Suprapubic skin (tissue), 3 donors: ENCODE measurements around the gene SHMT2.

ENCODE experiments used
- POLR2A ChIP-seq, 2 donors: fragments of 450-650 bp; IDR thresholded peaks; one replicate each; pipeline ENCODE4 v1.6.1; 2017; ENCODE audit warnings: antibody characterized with exemption in 2 of 2, mild to moderate bottlenecking in 2 of 2, moderate library complexity in 2 of 2
- TF ChIP-seq, protein P1 (sequence below), 2 donors: fragments of 200-600 bp in 1 of 2; fragments of 450-650 bp in 1 of 2; sonication (generic) in 1 of 2; IDR thresholded peaks; one replicate each; pipeline ENCODE4 v1.5.1; 2016 to 2019; ENCODE audit warnings: antibody characterized with exemption in 2 of 2, mild to moderate bottlenecking in 1 of 2, moderate library complexity in 1 of 2

DNA sequence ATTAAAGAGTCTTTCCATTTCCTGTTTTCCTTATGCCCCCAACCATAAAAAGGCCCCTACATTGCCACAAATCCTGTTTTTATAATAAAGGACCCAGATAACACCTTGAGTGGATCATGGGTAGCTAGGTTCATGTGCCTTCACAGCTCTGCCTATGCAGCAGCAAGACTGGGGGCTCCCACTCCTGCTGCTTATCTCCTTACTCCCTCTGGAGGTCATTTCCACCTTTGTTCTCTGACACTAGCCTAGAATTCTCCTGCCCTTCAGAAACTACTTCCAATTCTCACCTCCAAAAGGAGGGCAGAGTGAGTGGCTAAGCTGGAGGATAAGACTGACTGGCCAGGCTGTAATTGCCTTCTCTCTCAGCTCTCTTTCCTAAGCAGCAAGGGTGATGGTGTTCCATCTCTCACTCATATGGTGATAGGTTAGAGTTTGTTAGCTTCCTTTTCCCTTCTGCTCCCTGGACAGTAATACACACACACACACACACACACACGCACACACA, 41.5 kb downstream of the SHMT2 start:
- TF ChIP-seq, protein P1, sequence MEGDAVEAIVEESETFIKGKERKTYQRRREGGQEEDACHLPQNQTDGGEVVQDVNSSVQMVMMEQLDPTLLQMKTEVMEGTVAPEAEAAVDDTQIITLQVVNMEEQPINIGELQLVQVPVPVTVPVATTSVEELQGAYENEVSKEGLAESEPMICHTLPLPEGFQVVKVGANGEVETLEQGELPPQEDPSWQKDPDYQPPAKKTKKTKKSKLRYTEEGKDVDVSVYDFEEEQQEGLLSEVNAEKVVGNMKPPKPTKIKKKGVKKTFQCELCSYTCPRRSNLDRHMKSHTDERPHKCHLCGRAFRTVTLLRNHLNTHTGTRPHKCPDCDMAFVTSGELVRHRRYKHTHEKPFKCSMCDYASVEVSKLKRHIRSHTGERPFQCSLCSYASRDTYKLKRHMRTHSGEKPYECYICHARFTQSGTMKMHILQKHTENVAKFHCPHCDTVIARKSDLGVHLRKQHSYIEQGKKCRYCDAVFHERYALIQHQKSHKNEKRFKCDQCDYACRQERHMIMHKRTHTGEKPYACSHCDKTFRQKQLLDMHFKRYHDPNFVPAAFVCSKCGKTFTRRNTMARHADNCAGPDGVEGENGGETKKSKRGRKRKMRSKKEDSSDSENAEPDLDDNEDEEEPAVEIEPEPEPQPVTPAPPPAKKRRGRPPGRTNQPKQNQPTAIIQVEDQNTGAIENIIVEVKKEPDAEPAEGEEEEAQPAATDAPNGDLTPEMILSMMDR (IDR thresholded peaks at IDR 0.05) = no peak
- TF ChIP-seq POLR2A (IDR thresholded peaks at IDR 0.05) = no peak
